Esophagus squamous epithelium (tissue), 4 donors: ENCODE measurements around the gene PHKB.

Source experiments
- CTCF ChIP-seq, 6 experiments: fragments of 450-650 bp in 4 of 6; fragments of 200-600 bp in 2 of 6; sonication (generic) in 2 of 6; IDR thresholded peaks; one replicate each; pipeline ENCODE4 v1.5.1; 2016 to 2019; ENCODE audit warnings: antibody characterized with exemption in 6 of 6, mild to moderate bottlenecking in 4 of 6, moderate library complexity in 4 of 6
- POLR2A ChIP-seq, 4 donors: fragments of 450-650 bp; IDR thresholded peaks; one replicate each; pipeline ENCODE4 v1.6.1; 2017; ENCODE audit warnings: antibody characterized with exemption in 4 of 4, mild to moderate bottlenecking in 4 of 4, moderate library complexity in 3 of 4

DNA sequence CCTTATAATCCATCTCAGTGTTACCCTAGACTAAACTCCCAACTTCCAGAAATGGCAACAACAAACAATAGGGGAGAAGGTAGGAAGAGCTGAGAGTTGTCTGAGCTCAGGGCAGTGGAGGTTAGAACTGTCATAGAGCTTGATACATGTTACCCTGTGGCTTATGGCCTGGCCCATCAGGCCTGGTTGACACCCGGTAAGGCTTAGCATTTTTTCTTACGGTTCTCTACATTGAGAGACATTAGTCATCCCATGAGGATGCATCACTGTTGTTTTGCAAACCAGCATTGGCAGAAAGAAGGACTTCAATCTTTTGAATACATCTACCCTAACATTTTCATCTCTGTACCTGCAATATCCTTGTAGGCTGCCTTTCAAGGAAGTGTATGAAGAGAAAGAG, 226.6 kb downstream of the PHKB start:
- no peak for TF ChIP-seq CTCF (IDR thresholded peaks at IDR 0.05)
- no peak for TF ChIP-seq POLR2A (IDR thresholded peaks at IDR 0.05)
